Ovary (tissue), 9 donors: ENCODE results near the gene PDE4DIP. TPM values are rescaled to one million over a fixed set of nuclear protein-coding genes. Genes with fewer than 3 reads are reported as not detected.
"Not testable (repeated sequence)": the region's sequence is repeated elsewhere in the genome, so short reads cannot be mapped to it uniquely, and the experiment has no call there.

Experiments
- DNase-seq, 5 donors: peaks; one replicate each; pipeline ENCODE4 v3.0.0-alpha.2; 2019 to 2020
- H3K27ac ChIP-seq, 2 donors: fragments of 200-600 bp; one replicate each; pipeline versions ENCODE4 v1.5.1 to v1.8.0; 2019 to 2022
- H3K27me3 ChIP-seq: fragments of 200-600 bp; one replicate; pipeline ENCODE4 v1.8.0; 2022
- H3K36me3 ChIP-seq: fragments of 200-600 bp; sonication (generic); one replicate; pipeline ENCODE4 v1.5.1; 2019
- H3K4me1 ChIP-seq: one replicate; pipeline ENCODE4 v1.8.1; 2013; ENCODE audit warnings: mild to moderate bottlenecking, moderate library complexity; ENCODE audit not compliant: insufficient read depth
- H3K4me3 ChIP-seq: fragments of 200-600 bp; sonication (generic); one replicate; pipeline ENCODE4 v1.5.1; 2017
- H3K9me3 ChIP-seq, 2 donors: fragments of 200-600 bp in 1 of 2; sonication (generic) in 1 of 2; one replicate each; pipeline versions ENCODE4 v1.5.1 to v1.8.1; 2013 to 2019; ENCODE audit warnings: mild to moderate bottlenecking in 1 of 2, moderate library complexity in 1 of 2
- WGBS, 3 donors: extraction: QIAGEN DNeasy Blood & Tissue Kit in 1 of 3; methylation state at CpG; one replicate each; pipeline versions ENCODE4 v1.1.5 to v1.1.7; 2013 to 2017; 5-methylcytosine and 5-hydroxymethylcytosine counted together
- intact Hi-C, 4 donors: fragments of 100-400 bp; cut with DNase I; formaldehyde crosslinking; loops; one replicate each; pipeline versions ENCODE4 v1.11.0 to v1.15.1; 2022 to 2023
- polyA plus RNA-seq, 2 donors: library from polyadenylated mRNA; stranded (reverse); fragments of 200-250 nt in 1 of 2; fragments of 350-450 nt in 1 of 2; fragmentation: Illumina TruSeq in 1 of 2; extraction: RNeasy Lipid Tissue Mini Kit (QIAGEN cat#74804) in 1 of 2; gene quantifications; one replicate each; pipeline ENCODE4 v1.2.3, GENCODE V29; 2013 to 2014
- total RNA-seq, 7 donors: library from RNA; depleted of rRNA in 2 of 7; stranded (reverse); fragments of >200 nt in 2 of 7; fragmentation: NEBNext Ultra II Directional in 3 of 7; extraction: Animal tissue kit (Norgen Biotek cat#: 25700) in 3 of 7; gene quantifications; one replicate each; pipeline versions ENCODE4 v1.1.0 to v1.2.4, GENCODE V29; 2016 to 2023
- donor health status: DM: no; HTN: no; CAD: no; lungs with moderate emphysema.
- donor health status: DM: no; HTN: no; CAD: no.
- donor health status: Bipolar disorder and iron deficiency.
- donor health status: DM: yes; HTN: yes; CAD: no.
- donor health status: DM: no; HTN: no; CAD: no.
- donor health status: DM: yes; HTN: yes; CAD: no.

The PDE4DIP gene
- total and polyA plus RNA-seq, 9 donors = 5.8 to 44.5 (median 24.0) TPM

DNA sequence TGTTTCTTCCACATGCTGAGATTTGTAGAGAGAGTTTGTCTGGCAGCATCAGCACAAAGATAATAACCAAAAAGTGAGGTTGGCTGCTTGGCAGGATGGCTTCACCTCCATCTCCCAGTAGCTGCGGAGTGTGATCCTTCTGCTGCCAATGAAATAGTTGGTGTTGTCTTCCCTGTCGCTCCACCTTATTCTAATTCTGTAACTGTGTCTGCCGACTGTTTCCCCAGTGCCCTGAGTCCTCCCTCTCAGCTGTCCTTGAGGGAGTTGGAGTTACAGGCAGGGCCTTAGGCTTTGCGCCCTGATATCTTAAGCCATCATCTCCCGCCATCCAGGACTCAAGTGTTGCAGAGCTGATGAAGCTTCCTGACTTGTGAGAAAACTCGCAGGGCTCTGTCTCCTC lies 153.2 kb downstream of the PDE4DIP start:
- WGBS, 3 donors = 63 to 73% (median 66%) methylated on average over 1 to 3 of the region's 6 CpGs
- intact Hi-C loops = not testable (repeated sequence)

DNA sequence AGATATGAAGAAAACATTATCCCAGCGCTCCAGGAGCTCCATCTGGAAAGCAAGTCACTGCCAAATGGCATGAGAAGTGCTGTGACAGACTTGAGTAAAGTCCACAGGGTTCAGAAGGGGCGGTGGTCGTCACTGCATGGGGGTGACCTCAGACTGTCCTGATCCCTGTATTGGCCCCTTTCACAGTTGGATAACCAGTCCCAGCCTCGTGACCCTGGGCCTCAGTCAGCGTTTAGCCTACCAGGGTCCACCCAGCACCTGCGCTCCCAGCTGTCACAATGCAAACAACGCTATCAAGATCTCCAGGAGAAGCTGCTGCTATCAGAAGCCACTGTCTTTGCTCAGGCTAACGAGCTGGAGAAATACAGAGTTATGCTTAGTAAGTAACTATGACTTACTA lies 158.4 kb downstream of the PDE4DIP start:
- H3K4me3 ChIP-seq, H3K27me3 ChIP-seq, intact Hi-C loops, H3K4me1 ChIP-seq, H3K27ac ChIP-seq, H3K36me3 ChIP-seq, H3K9me3 ChIP-seq, DNase-seq: not testable (repeated sequence)
- 84% methylated on average over 2 of the region's 8 CpGs; no CpG with 5 or more reads in 2 of the 3 donors for WGBS, 3 donors

More for the DNA sequence above, 153.2 kb downstream of the PDE4DIP start:
- not testable (repeated sequence) for DNase-seq, H3K4me3 ChIP-seq, H3K4me1 ChIP-seq, H3K27me3 ChIP-seq, H3K9me3 ChIP-seq, H3K27ac ChIP-seq, H3K36me3 ChIP-seq

GRCh38 chr1:149008326-149008725 lies 164.1 kb downstream of the PDE4DIP start:
- not testable (repeated sequence) for H3K9me3 ChIP-seq, H3K4me1 ChIP-seq
- WGBS, 3 donors = no CpG with 5 or more reads among the region's 4 CpGs

GRCh38 chr1:149008769-149009168 lies 164.5 kb downstream of the PDE4DIP start:
- DNase-seq, H3K27me3 ChIP-seq, H3K36me3 ChIP-seq, H3K9me3 ChIP-seq, H3K4me3 ChIP-seq, intact Hi-C loops, H3K27ac ChIP-seq, H3K4me1 ChIP-seq: not testable (repeated sequence)
- 85 to 96% methylated on average over 2 of the region's 2 CpGs; no CpG with 5 or more reads in 1 of the 3 donors for WGBS, 3 donors

More at GRCh38 chr1:149008326-149008725, 164.1 kb downstream of the PDE4DIP start:
- intact Hi-C loops, H3K4me3 ChIP-seq, H3K27me3 ChIP-seq, DNase-seq, H3K36me3 ChIP-seq, H3K27ac ChIP-seq: not testable (repeated sequence)

GRCh38 chr1:149009761-149010160 lies 165.5 kb downstream of the PDE4DIP start:
- H3K27me3 ChIP-seq, H3K4me3 ChIP-seq, H3K36me3 ChIP-seq, H3K4me1 ChIP-seq, intact Hi-C loops, H3K27ac ChIP-seq, DNase-seq, H3K9me3 ChIP-seq: not testable (repeated sequence)
- 91 to 94% (median 92%) methylated on average over 3 of the region's 3 CpGs for WGBS, 3 donors

DNA sequence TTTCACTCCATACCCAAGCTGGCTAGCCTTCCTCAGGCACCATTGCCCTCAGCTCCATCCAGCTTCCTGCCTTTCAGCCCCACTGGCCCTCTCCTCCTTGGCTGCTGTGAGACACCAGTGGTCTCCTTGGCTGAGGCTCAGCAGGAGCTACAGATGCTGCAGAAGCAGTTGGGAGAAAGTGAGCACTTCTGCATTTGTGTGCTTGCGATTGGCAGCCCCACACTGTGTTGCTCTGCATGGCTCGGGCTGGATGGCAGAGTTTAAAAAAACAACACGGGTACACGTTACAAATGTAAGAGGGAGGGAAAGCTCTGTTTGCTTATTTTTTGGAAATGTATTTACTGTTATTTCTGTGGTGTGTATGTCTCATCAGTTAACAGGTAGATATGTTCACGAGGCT lies 168.4 kb downstream of the PDE4DIP start:
- H3K27ac ChIP-seq, H3K4me3 ChIP-seq, H3K27me3 ChIP-seq, H3K9me3 ChIP-seq, intact Hi-C loops, H3K4me1 ChIP-seq, H3K36me3 ChIP-seq, DNase-seq: not testable (repeated sequence)
- 89 to 100% methylated on average over 1 to 3 of the region's 5 CpGs; no CpG with 5 or more reads in 1 of the 3 donors for WGBS, 3 donors

GRCh38 chr1:149013513-149013912 lies 169.3 kb downstream of the PDE4DIP start:
- H3K36me3 ChIP-seq, H3K27me3 ChIP-seq, H3K27ac ChIP-seq, H3K4me1 ChIP-seq, H3K9me3 ChIP-seq, H3K4me3 ChIP-seq, intact Hi-C loops, DNase-seq: not testable (repeated sequence)
- 95 to 100% methylated on average over 4 of the region's 4 CpGs; no CpG with 5 or more reads in 1 of the 3 donors for WGBS, 3 donors

- WGBS, 3 donors = 83 to 92% (median 90%) methylated on average over 3 of the region's 3 CpGs
These were observed 171.3 kb downstream of the PDE4DIP start for GRCh38 chr1:149015522-149015921.

DNA sequence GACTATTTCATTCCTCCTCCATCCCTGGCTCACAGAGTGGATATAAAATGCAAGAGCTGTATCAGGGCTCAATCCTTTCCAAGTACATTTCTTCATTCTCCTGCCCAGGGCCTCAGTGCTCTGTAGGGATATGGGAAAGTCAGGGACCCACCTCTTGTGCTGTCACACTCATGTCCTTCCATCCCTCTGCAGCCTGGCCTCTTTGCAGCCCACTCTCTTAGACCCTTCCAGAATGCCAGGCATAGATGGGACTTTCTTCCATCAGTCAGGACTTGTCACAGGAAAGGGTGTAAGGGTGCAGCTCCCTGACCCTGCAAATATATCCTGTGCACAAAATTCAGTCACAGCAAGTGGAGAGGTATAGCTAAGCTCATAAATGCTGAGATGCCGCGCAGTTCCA lies 172.4 kb downstream of the PDE4DIP start:
- intact Hi-C loops, H3K4me3 ChIP-seq: not testable (repeated sequence)
- 95 to 100% (median 100%) methylated on average over 2 of the region's 2 CpGs for WGBS, 3 donors

More at GRCh38 chr1:149015522-149015921, 171.3 kb downstream of the PDE4DIP start:
- DNase-seq, intact Hi-C loops, H3K4me3 ChIP-seq, H3K27me3 ChIP-seq, H3K27ac ChIP-seq, H3K9me3 ChIP-seq, H3K4me1 ChIP-seq, H3K36me3 ChIP-seq: not testable (repeated sequence)

DNA sequence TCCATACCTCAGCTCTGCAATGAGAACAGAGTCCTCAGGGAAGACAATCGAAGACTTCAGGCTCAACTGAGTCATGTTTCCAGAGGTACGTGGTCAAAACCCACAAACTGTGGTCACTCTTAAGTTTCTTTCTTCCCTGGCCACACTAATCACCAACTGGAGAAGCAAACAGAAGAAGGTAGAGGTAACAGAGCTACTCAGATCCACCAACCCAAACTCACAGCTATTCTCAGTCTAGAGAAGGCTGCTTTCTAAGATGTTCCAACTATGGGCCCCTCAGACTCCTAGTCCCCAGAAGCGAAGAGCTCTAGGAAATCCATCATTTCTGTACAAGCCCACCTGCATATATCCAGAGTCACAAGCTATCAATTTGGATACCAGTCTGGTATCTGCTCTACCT lies 174.3 kb downstream of the PDE4DIP start:
- 91 to 100% (median 100%) methylated on average over 2 of the region's 3 CpGs for WGBS, 3 donors
- intact Hi-C loops, H3K27me3 ChIP-seq, H3K4me1 ChIP-seq, H3K9me3 ChIP-seq, H3K4me3 ChIP-seq, DNase-seq, H3K36me3 ChIP-seq, H3K27ac ChIP-seq: not testable (repeated sequence)

More for the DNA sequence above, 172.4 kb downstream of the PDE4DIP start:
- H3K36me3 ChIP-seq, H3K9me3 ChIP-seq, DNase-seq, H3K27ac ChIP-seq, H3K4me1 ChIP-seq, H3K27me3 ChIP-seq: not testable (repeated sequence)

DNA sequence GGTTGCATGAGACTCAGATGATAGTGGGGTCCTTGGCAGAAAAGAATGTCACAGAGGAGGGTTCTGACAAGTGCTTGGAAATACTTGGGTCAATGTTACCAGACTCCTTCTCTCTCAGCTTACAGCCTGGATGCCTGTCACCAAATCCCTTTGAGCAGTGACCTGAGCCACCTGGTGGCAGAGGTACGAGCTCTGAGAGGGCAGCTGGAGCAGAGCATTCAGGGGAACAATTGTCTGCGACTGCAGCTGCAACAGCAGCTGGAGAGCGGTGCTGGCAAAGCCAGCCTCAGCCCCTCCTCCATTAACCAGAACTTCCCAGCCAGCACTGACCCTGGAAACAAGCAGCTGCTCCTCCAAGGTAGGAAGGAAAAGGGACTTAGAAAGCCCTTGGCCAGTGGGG lies 180.1 kb downstream of the PDE4DIP start:
- H3K27ac ChIP-seq, DNase-seq, H3K4me3 ChIP-seq, H3K4me1 ChIP-seq, H3K9me3 ChIP-seq, H3K27me3 ChIP-seq, H3K36me3 ChIP-seq, intact Hi-C loops: not testable (repeated sequence)
- WGBS, 3 donors = 0% methylated on average over 1 of the region's 3 CpGs; no CpG with 5 or more reads in 2 of the 3 donors

- intact Hi-C loops, H3K4me3 ChIP-seq, H3K9me3 ChIP-seq, H3K36me3 ChIP-seq, DNase-seq, H3K27me3 ChIP-seq, H3K27ac ChIP-seq, H3K4me1 ChIP-seq: not testable (repeated sequence)
- WGBS, 3 donors = 75% methylated on average over 2 of the region's 3 CpGs; no CpG with 5 or more reads in 2 of the 3 donors
These were observed 189.7 kb downstream of the PDE4DIP start for GRCh38 chr1:149033916-149034315.
